ENCODE measurements around the gene NRG2. TPM values are rescaled to one million over a fixed set of nuclear protein-coding genes. Genes with fewer than 3 reads are reported as not detected.
A peak's percentile ranks its signal among the peaks of the same experiment; 100 is the strongest.

Gene NRG2
- total and polyA plus RNA-seq, 10 donors, result 0.83 to 7.7 (median 4.4) TPM

DNA sequence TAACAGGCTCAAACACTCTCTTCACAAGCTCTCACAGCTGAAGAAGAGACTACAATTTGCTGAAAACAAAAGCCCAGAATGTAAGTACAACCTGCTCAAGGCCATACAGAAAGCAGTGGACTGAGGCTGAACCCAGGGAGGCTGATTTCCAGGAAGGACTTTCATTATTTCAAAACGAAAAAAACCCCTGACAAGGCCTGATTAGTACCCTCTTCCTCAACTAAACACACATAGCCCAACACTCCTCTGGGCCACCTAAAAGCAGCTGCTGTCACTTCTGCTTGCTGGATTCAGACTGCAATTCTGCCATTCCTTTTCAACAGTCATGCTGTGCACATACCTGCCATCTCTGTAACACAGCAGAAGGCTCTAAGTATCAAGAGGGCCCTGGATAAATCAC is 18.2 kb downstream of the NRG2 start:
- TF ChIP-seq POLR2AphosphoS5 (IDR thresholded peaks at IDR 0.05) (no peak), POLR2A (IDR thresholded peaks at IDR 0.05) (no peak)
- TF ChIP-seq, protein P1, sequence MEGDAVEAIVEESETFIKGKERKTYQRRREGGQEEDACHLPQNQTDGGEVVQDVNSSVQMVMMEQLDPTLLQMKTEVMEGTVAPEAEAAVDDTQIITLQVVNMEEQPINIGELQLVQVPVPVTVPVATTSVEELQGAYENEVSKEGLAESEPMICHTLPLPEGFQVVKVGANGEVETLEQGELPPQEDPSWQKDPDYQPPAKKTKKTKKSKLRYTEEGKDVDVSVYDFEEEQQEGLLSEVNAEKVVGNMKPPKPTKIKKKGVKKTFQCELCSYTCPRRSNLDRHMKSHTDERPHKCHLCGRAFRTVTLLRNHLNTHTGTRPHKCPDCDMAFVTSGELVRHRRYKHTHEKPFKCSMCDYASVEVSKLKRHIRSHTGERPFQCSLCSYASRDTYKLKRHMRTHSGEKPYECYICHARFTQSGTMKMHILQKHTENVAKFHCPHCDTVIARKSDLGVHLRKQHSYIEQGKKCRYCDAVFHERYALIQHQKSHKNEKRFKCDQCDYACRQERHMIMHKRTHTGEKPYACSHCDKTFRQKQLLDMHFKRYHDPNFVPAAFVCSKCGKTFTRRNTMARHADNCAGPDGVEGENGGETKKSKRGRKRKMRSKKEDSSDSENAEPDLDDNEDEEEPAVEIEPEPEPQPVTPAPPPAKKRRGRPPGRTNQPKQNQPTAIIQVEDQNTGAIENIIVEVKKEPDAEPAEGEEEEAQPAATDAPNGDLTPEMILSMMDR (IDR thresholded peaks at IDR 0.05 in 8 of 11, conservative IDR thresholded peaks at IDR 0.05 in 3 of 11), result no peak
- Histone ChIP-seq H3K27me3 (replicated peaks in 1 of 7) (peaks cover 0 to 32% (median 0%) of the 10 kb centered on the region in 7 donors), H3K4me1 (peaks cover 0 to 16% (median 0%) of the 10 kb centered on the region in 6 donors), H3K27ac (peak overlapping the region in 3 of 8 donors; percentile 5 to 37 (median 24)), H3K36me3 (no peaks in the 10 kb centered on the region), H3K9me3 (no peaks in the 10 kb centered on the region), H3K4me3 (no peak overlapping the region)
- 15 to 28% (median 19%) methylated on average over 1 of the region's 1 CpG for WGBS, 5 donors
- intact Hi-C loops (cut with DNase I; ENCODE audit: low total_unique reads), result no loop called here
- DNase-seq, result no peak

DNA sequence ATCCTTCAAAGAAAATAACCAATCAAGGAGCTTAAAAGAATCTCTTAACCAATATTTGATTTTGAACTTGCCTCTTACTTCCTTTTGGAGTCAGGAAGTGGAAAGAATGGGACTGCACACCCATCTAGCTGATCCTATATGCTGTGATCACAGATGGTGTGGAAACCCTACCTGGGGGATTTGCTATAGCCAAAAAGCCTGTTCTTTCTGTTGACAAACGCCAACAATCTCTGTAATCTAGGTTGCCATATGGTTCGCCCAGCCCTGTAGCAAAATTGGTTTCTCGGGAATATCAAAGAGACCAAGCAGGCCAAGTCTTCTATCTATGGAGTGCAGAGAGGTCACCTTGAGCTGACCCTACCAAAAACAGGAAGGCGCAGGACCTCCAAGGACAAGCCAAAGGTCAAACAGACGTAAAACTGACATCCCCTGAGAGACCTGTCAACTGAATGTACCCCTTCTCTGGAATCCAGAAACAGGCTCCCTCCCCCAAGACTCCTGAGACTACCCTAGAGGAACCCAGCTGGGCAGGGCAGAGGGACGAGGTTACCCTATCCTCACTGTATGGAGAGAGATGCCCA is 19.4 kb downstream of the NRG2 start:
- no peaks in the 10 kb centered on the region for H3K36me3 ChIP-seq
- peaks cover 0 to 31% (median 0%) of the 10 kb centered on the region in 7 donors for H3K27me3 ChIP-seq (replicated peaks in 1 of 7)
- no peak overlapping the region for H3K27ac ChIP-seq
- no peak for DNase-seq
- WGBS, 5 donors, result 83 to 89% (median 87%) methylated on average over 6 of the region's 6 CpGs
- no peak for TF ChIP-seq POLR2A (IDR thresholded peaks at IDR 0.05)
- TF ChIP-seq, protein P1 (IDR thresholded peaks at IDR 0.05 in 8 of 11, conservative IDR thresholded peaks at IDR 0.05 in 3 of 11), result no peak
- TF ChIP-seq POLR2AphosphoS5 (IDR thresholded peaks at IDR 0.05), result no peak
- peaks cover 0 to 16% (median 0%) of the 10 kb centered on the region in 6 donors for H3K4me1 ChIP-seq
- intact Hi-C loops (cut with DNase I; ENCODE audit: low total_unique reads), result no loop called here
- H3K4me3 ChIP-seq, result no peak overlapping the region
- H3K9me3 ChIP-seq, result no peaks in the 10 kb centered on the region

DNA sequence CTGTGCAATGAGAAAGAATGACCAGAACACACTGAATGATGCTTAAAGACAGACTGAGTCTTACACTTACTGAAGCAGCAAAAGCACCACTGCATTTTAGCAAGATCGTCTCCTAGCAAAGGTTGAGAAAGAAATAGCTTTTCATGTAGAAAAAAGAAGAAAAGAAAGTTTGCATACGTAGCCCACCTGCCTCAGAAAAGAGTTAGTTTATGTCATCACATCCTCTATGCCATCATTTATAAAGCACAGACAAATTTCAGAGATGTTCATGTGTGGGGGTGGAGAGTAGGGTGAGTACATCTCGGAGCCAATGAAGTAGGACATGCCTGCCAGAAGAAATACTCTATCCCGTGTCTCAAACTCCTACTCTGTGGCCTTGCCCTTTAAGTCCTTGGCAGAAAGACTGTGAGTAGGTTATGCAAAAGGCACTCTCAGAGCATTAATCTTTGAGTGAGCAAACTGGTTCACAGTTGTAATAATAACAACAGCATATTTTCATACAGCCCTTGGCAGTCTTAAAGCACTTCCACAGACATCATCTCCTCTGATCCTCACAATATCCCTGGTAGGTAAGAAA is 22.4 kb downstream of the NRG2 start:
- Histone ChIP-seq H3K4me1 (peaks cover 0 to 16% (median 0%) of the 10 kb centered on the region in 6 donors), H3K27ac (no peak overlapping the region), H3K27me3 (replicated peaks in 1 of 7) (peaks cover 0 to 37% (median 0%) of the 10 kb centered on the region in 7 donors), H3K36me3 (no peaks in the 10 kb centered on the region), H3K4me3 (no peak overlapping the region), H3K9me3 (no peaks in the 10 kb centered on the region)
- intact Hi-C loops (cut with DNase I; ENCODE audit: low total_unique reads), result no loop called here
- WGBS, 5 donors, result 57 to 77% (median 73%) methylated on average over 4 of the region's 4 CpGs
- TF ChIP-seq POLR2AphosphoS5 (IDR thresholded peaks at IDR 0.05), result no peak
- no peak for TF ChIP-seq POLR2A (IDR thresholded peaks at IDR 0.05)
- TF ChIP-seq, protein P1 (IDR thresholded peaks at IDR 0.05 in 8 of 11, conservative IDR thresholded peaks at IDR 0.05 in 3 of 11), result no peak
- DNase-seq, result no peak

DNA sequence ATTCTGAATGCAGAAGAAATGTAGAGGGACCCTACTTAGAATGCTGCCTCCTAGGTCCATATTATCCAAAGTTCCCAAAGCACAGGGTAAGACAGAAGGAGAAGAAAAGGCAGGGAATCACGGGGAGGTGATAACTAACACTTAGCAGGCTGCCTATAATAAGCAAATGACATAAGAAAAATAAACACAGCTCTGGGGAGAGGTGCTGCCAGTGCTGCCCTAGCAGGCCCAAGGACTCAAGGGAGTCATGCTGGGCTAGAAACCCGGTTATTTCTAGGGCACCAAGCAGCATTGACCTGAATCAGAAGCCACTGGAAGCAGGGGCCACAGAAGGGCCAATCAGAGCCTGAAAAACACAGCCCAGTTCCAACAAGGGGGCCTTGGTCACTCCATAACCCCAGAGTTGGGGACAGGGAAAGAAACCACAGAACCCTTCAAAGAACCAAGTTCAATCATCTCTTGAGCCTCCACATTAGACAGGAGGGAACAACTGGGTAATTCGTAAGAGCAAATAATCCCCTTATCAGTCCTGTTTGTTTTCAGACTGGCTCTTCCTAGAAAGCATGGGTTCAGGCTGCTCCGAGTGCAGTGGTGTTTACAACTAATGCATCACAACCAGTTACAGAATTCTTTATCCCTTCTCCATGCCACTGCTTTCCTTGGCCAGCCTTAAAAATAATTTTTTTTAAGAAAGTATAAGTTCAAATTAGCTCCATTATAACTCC is 24.0 kb downstream of the NRG2 start:
- WGBS, 5 donors, result 56 to 70% (median 63%) methylated on average over 4 of the region's 4 CpGs
- DNase-seq, result no peak
- Histone ChIP-seq H3K4me3 (no peak overlapping the region), H3K27ac (no peak overlapping the region), H3K4me1 (peaks cover 0 to 11% (median 0%) of the 10 kb centered on the region in 6 donors), H3K9me3 (no peaks in the 10 kb centered on the region), H3K27me3 (replicated peaks in 1 of 7) (peaks cover 0 to 37% (median 0%) of the 10 kb centered on the region in 7 donors), H3K36me3 (no peaks in the 10 kb centered on the region)
- intact Hi-C loops (cut with DNase I; ENCODE audit: low total_unique reads), result no loop called here
- no peak for TF ChIP-seq POLR2AphosphoS5 (IDR thresholded peaks at IDR 0.05)
- TF ChIP-seq, protein P1 (IDR thresholded peaks at IDR 0.05 in 8 of 11, conservative IDR thresholded peaks at IDR 0.05 in 3 of 11), result no peak
- TF ChIP-seq POLR2A (IDR thresholded peaks at IDR 0.05), result no peak
